ENCODE data around the gene CPN1.
"Not testable (repeated sequence)": the region's sequence is repeated elsewhere in the genome, so short reads cannot be mapped to it uniquely, and the experiment has no call there.

Gene CPN1

DNA sequence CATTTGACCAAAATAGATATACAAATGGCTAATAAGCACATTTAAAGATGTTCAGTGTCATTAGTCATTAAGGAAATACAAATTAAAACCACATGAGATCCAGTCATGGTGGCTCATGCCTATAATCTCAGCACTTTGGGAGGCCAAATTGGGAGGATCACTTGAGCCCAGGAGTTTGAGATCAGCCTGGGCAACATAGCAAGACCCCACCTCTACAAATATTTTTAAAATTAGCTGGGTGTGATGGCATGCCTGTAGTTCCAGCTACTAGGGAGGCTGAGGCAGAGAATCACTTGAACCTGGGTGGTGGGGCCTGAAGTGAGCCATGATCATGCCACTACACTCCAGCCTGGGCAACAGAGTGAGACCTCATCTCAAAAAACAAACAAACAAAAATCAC, 607 bp upstream of the CPN1 start:
- DNase-seq (ENCODE audit: low read depth in 3 of 3): not testable (repeated sequence)

DNA sequence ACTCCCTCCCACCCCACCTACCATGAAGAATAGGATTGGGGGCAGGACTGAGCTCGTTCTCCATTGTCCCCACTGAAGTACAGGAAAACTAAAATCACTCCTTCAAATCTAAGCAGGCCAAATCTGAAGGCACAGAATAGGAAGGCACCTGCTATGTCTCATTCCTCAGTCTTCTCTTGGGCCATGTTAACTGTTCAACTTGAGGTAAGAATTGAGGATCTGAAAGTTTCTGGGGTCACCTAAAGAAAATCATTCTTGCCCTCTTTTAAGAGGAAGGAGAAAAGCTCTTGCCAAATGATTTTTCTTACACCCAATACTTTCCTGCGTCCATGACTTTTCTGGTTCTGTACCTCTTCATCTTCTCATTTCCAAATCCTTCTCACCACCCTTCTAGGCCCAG, 4.9 kb downstream of the CPN1 start:
- no peak for DNase-seq (ENCODE audit: low read depth in 3 of 3)

DNA sequence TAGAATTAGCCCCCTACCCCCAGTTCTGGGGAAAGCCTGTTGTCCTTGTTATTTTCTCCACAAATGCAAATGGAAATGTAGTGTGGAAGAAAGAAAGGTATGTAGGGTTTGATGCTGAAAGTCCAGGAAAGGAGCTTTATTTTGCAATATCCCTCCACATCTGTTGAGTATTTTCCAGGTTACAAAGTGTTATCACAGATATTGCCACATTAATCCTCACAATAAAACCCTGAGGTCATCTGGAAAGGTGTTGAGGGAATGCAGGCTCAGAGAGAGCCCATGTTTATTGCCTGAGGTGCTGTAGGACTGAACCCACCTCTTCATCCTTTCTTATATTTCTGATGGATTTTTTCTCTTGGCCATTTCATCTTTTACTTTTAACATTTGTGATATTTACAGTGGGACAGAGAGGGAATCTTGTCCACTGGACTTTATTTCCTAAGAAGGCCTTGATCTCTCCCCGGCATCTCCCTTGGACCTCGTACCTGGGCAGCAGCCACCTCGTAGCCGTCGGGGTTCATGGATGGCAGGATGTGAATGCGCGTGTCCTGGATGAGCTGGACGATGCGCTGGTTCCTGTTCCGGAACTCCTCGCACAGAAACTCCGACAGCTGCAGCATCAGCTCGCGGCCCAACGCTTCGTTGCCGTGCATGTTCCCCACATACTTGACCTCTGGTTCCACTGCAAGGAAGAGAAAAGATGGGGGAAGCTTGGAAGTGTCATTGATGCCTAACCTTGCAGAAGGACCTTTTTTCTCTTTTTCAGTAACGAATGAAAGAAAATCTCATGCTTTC, 6.0 kb downstream of the CPN1 start:
- DNase-seq (ENCODE audit: low read depth in 3 of 3): no peak

DNA sequence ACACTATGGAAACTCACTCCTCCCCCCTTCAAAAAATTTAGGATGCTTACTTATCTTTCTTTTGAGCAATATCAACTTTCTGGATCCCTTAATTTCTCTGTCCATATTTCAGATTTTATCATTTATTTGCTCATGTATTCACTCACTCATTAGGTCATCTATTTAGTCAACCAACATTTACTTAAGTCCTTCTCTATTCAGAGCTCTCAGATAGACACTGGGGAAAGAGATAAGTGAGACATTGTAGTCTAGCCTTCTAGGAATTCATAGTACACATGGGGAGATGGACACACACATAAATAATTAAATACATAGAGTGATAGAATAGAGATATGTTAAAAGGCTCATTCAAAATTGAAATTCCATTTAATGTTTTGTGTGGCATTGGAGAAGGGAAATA, 9.2 kb downstream of the CPN1 start:
- no peak for DNase-seq (ENCODE audit: low read depth in 3 of 3)

DNA sequence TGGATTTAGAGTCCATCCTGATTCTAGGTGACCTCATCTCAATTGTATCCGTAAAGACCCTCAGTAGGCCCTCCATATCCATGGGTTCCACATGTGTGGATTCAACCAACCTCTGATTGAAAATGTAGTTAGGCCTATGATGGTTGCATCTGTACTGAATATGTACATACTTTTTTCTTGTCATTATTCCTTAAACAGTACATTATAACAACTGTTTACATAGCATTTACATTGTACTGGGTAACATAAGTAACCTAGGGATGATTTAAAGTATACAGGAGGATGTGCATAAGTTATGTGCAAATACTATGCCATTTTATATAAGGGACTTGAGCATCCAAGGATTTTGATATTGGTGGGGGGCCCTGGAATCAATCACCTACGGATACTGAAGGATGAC, 10.1 kb downstream of the CPN1 start:
- no peak for DNase-seq (ENCODE audit: low read depth in 3 of 3)

DNA sequence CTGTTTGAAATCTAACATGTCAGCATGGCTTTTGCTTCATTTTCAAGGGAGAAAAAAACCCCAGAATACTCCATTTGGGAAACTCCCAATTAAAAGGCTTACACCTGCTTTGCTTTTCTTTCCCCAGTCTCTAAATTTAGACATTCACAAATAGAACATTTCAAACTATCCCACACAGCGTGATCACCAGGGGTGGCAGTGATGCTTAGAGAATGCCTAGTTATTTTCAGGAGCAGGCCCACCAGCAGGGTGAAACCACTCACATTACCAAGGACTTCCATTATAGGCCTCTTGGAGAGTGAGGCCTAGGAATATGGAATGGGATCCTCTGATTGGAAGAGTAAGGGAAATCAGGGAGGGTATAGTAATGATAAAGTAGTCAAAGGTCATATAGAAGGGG, 14.2 kb downstream of the CPN1 start:
- no peak for DNase-seq (ENCODE audit: low read depth in 3 of 3)

DNA sequence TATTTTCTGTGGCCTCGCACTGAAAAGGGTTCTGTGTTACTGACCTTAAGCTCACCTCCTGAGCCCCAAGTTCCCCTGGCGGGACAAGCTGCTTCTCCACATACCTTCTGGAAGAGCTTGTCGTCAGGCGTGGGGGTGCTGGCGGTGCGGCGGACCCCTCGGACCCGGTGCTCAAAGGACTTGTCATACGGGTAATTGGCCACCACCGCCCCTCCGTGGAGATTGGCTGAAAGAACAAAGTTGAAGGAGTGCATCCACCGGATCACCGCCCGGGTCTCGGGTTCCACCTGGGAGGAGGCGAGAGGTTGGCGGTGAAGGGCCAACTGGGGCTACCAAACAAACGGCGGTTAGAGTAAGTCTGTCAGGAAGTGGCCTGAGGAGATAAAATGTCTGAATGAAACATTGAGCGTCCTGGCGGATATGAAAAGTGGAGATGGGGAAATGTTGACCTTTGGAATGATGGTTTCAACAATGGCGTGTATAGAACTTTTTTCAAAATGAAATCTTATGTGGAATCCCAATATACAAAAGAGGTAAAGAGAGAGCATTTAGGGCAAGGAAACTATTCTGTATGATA, 16.5 kb downstream of the CPN1 start:
- no peak for DNase-seq (ENCODE audit: low read depth in 3 of 3)

DNA sequence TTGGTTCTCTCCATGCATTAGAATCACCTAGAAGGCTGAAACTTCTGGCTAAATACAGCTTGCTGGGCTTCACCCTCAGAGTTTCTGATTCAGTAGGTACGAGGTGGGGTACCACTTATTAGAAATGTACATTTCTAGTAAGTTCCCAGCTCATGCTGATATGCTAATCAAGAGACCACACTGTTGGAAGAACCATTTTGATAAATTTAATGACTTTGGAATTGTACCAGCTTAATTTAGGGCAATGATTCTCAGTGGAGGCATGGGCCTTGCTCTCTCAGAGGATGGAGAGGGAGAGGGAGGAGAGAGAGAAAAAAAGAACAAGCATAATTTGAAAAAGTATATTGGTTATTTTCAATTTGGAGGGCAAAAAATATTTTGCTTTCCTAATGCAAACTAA, 20.3 kb downstream of the CPN1 start:
- DNase-seq (ENCODE audit: low read depth in 3 of 3): no peak

DNA sequence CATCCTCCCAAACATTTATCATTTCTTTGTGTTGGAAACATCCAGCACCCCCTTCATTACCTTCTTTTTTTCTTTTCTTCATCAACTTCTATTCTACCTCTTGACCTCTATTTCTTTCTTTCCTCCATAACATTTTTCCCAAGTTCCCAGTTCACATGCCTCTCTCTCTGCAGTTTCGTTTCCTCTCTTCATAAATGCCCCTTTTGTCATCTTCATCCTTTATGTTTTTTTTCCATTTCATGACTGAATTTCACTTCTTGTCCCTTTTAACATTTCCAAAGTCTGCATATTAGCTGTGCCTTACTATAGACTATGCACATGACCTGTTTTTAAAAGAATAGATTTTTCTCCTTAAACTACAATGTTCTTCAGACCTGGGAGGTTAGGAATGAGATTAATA, 23.7 kb downstream of the CPN1 start:
- DNase-seq (ENCODE audit: low read depth in 3 of 3): no peak

DNA sequence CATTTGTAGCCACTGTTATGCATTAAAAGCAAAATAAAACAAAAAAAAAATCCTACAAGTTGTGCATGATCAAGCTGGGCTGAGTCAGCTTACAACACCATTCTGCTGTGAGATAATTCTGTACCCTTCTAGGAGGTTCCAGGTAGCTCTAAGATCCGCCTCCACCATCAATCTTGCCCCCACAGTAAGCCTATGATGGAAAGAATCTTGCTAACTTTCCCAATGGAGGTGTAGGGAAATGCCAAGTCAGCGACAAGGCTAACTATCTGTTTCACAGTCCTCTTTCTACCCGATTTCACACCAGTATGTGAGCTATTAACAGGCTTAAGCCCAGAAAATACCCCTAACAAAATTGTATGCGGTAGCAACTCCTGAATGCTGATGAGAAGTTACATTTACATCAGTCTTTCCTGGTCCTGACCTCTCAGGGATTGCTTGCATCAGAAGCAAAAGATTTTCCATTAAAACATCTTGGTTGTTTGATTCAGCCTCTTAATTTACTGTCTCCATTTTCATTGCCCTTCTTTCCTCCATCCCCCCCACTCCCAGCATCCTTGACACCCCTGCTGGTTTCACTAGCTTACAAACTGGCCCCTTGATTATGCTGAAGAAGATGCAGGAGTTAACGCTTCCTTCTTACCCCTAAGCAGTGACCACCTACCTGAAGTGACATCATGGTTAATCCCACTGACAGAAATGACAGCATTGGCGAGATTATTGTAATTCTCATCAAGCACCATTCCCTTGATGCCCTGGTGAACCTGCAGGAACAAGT, 27.8 kb downstream of the CPN1 start:
- no peak for DNase-seq (ENCODE audit: low read depth in 3 of 3)

DNA sequence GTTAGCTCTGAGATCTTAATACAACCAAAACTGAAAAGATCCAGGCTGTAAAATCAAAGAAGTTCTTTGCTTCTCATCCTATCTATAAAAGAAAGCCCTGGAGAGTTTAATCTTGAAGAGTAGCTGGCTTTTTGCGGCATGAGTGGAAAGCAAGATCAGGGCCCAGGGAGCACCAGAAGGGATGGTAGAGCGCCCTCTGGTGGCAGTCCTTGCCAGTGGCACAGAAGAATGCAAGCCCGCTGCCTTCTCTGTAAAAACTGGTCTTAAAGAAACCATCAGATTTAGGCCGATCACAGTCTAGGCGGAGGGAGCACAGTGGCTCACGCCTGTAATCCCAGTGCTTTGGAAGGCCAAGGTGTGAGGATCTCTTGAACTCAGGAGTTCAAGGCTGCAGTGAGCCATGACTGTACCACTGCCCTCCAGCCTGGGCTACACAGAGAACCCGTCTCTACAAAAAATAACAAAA, 35.6 kb downstream of the CPN1 start:
- peak; percentile 60 to 84 (median 84) for DNase-seq (ENCODE audit: low read depth in 3 of 3)

DNA sequence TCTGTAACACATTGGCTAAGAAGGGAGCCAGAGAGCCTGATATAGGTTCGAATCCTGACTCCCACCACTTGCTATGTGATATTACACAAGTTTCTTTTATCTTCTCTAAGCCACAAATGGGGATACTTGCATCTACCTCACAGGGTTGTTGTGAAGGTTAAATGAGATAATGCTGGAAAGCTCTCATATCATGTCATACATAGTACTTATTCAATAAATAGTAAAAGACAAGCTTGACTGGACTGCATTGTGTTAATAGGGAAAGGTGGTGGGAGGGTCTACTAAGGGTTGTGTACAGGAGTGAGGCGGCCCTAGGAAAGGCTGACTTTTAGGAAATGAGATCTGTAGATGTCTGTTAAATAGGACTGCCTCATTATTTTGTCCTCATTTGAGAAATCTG, 36.1 kb downstream of the CPN1 start:
- DNase-seq (ENCODE audit: low read depth in 3 of 3): no peak

DNA sequence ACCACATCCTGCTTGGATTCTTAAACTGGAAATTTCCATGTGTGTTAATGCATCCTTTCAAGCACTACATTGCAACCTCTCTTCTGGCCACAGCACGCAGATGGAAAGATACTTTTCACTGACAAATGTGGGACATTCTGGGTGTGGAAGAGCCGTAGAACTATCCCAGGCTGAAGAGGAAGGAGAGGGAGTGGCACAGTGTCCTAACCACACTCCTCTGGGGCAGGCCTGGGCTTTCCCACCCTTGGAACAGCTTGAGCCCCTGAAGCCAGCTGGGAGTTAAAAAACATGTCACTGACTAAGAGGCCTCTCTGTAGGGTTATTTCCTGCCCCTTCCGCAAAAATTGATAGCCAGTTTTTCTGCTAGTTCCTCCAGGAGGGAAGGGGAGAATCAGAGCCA, 37.9 kb downstream of the CPN1 start:
- DNase-seq (ENCODE audit: low read depth in 3 of 3): no peak

DNA sequence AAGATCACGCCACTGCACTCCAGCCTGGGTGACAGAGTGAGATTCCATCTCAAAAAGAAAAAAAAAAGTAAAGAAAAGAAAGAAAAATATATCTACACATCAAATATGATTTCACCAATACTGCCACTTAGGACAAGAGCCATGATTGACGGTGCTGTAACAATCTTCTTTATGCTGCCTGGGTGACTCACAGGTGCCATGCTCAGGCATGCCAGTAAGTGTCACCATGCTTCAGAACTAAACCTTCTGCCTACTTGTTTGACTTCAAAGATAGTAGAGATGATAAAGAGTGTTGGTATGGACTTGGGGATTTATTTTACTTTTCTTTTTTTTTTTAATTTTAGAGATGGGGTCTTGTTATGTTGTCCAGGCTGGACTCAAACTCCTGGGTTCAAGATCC, 38.3 kb downstream of the CPN1 start:
- no peak for DNase-seq (ENCODE audit: low read depth in 3 of 3)

DNA sequence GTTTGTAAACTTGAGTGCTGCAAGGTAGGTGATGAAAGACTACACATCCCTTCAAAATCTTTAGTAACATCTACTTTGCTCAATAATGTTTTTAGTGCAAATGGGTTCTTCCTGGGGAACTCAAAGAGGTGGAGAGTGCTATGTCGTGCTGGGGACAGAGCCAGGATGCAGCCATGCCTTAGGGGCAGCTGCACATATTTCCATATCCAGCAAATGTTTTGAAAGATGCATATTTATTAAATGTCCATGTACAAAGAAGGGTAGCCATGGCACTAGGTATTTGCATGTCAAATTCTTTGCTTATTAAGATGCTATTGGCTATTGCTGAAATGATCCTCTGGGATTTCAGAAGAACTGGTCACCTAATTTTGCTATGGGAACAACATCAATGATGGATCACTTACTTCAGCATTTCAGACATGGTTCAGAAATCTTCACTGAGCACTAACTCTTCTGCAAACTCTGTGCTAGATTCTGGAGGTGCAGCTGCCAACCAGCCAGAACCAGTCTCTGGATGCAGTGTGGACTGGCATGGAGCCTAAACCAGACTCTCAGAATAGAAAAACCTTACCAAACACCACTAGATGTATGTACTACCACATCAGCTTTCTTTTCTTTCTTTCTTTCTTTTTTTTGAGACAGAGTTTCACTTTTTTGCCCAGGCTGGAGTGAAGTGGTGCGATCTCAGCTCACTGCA, 40.2 kb downstream of the CPN1 start:
- DNase-seq (ENCODE audit: low read depth in 3 of 3): no peak

DNA sequence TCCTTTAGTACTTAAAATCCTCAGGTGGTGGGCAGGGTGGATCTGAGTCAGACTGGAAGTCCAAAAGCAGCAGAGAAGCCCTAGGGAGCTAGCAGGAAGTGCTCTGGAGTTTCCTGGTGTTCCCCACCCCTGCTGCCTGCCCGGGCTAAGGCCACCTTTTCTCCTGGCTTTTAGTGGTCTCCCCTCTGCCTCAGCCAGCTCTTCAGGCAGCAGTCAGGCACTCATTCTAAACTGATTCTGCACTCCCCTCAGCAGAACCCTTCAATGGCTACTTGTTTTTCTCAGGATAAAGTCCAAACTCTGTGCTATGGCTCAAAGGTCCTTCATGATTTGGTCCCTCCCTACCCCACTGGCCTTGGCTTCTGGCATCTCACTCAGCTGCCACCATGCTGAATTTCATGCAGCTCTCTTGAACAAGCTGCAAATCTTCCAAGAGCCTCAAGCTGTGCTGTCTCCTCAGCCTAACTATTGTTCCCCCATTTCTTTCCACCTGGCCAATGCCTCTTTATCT, 43.1 kb downstream of the CPN1 start:
- no peak for DNase-seq (ENCODE audit: low read depth in 3 of 3)

DNA sequence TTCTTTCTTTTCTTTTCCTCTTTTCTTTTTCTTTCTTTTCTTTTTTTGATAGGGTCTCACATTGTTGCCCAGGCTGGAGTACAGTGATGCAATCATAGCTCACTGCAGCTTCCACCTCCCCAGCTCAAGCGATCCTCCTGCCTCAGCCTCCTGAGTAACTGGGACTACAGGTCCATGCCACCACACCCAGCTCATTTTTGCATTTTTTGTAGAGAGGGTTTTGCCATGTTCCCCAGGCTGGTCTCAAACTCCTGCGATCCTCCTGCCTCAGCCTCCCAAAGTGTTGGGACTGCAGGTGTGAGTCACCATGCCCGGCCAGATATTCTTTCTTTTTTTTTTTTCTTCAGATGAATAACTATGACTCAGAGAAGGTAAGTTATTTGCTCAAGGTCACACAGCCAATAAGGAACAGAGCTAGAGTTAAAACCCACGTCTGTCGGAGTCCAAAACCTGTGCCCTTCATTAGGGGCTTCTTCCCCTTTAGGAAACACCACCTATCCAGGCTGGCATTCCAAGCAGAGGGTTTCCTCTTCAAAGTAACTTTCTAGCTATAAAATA, 43.8 kb downstream of the CPN1 start:
- DNase-seq (ENCODE audit: low read depth in 3 of 3): no peak

DNA sequence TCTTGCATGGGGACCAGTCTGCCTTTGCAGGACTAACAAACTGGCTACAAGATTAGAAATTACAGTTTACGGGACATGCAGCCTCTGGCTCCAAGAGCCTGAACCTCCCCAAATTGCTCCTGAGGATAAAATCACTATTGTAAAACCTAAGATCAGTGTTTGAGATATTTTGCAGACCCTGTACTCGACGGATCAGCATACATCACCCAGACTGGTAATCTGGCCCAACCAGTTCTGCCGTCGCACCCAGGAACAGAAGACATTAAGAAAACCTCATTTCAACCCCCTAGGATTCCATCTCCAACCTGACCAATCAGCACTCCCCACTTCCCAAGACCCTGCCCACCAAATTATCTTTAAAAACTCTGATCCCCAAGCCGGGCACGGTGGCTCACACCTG, 44.8 kb downstream of the CPN1 start:
- no peak for DNase-seq (ENCODE audit: low read depth in 3 of 3)

DNA sequence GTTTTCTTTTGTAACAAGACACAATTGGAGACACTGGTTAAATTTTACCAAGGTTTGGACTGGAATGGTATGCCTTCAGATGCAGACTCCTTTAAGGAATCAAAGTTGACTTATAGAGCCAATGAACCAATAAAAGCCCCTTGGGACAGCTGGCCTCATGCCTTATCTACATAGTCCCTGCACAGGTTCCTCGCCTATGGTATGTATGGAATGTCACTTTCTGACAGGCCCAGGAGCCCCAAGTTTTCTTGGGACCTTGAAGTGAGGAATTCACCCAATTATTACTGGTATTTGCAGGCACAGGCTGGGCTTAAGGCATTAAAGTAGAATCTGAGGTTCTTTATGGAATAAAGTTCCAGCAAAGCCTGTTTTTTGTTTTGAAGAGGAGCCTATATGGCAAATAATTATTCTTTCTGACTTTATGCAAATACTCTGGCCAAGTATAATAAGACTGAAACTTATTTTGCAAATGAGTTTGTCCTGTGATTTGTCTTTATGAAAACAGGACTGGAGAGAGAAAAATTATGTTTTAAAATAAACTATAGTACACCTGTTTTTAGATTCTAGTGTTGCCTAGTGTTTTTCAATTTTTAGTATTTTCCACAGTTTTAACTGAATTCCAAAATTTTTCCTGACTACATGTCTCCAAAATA, 47.8 kb downstream of the CPN1 start:
- DNase-seq (ENCODE audit: low read depth in 3 of 3): no peak

DNA sequence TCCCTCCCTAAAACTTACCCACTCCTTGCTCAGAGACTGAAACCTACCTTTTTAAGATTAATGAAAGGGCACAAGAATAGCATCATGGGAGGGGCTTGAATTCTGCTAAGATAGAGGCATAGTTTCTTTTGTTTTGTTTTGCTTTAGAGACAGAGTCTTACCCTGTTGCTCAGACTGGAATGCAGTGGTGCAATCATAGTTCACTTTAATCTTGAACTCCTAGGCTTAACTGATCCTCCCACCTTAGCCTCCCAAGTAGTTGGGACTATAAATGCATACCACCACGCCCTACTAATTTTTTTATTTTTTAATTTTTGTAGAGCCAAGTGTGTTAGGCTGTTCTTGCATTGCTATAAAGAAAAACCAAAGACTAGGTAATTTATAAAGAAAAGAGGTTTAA, 54.3 kb downstream of the CPN1 start:
- DNase-seq (ENCODE audit: low read depth in 3 of 3): no peak

DNA sequence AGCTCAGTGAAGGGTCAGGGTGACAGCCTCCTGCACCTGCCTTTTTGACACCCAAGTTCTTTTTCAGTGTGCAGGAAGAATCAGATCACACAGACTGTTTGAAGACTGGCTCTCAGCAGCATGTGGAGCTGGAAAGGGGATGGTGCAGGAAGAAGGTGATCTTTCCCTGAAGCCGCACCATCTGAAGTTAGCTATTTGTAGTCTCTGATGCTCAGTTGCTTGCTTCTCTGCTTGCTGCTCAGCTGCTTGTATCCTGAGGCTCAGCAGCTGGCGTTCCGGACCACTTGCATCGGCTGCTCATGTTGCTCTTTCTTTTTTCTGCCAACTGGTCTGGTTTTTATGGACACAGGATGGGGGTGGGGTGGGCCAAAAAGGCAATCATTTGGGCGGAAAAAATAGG, 56.1 kb downstream of the CPN1 start:
- DNase-seq (ENCODE audit: low read depth in 3 of 3): no peak

All from stimulated activated CD4-positive, alpha-beta T cell treated with anti-CD3 and anti-CD28 coated beads, TNF-alpha, amount 100 ng/mL, for 48 hours (primary cell).